ENCODE results near the gene PRKCD.

- no peak for TF ChIP-seq EZH2 (IDR thresholded peaks at IDR 0.05; ENCODE audit: borderline replicate concordance)
- TF ChIP-seq, protein P1, sequence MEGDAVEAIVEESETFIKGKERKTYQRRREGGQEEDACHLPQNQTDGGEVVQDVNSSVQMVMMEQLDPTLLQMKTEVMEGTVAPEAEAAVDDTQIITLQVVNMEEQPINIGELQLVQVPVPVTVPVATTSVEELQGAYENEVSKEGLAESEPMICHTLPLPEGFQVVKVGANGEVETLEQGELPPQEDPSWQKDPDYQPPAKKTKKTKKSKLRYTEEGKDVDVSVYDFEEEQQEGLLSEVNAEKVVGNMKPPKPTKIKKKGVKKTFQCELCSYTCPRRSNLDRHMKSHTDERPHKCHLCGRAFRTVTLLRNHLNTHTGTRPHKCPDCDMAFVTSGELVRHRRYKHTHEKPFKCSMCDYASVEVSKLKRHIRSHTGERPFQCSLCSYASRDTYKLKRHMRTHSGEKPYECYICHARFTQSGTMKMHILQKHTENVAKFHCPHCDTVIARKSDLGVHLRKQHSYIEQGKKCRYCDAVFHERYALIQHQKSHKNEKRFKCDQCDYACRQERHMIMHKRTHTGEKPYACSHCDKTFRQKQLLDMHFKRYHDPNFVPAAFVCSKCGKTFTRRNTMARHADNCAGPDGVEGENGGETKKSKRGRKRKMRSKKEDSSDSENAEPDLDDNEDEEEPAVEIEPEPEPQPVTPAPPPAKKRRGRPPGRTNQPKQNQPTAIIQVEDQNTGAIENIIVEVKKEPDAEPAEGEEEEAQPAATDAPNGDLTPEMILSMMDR (IDR thresholded peaks at IDR 0.05; ENCODE audit: poor library complexity), result no peak
Observed at GRCh38 chr3:53142986-53143385, 18.0 kb upstream of the PRKCD start.
